Trophoblast cell (in vitro differentiated cells and primary cell): Measurements from ENCODE around the gene PRKAA2.

Source experiments
- DNase-seq, 2 donors: peaks; one replicate each; pipeline ENCODE4 v3.0.0-alpha.2; 2016
- H2AFZ ChIP-seq: 2 replicates; pipeline ENCODE4 v1.6.1; 2013; ENCODE audit warnings: low read length, moderate library complexity, mild to moderate bottlenecking; ENCODE audit not compliant: insufficient read depth, poor library complexity
- H2AK5ac ChIP-seq: 2 replicates; pipeline ENCODE4 v1.6.1; 2013; ENCODE audit warnings: mild to moderate bottlenecking, low read length
- H2BK120ac ChIP-seq: 2 replicates; pipeline ENCODE4 v1.6.1; 2013; ENCODE audit warnings: low read length, mild to moderate bottlenecking, moderate library complexity; ENCODE audit not compliant: insufficient read depth, poor library complexity
- H2BK12ac ChIP-seq: 2 replicates; pipeline ENCODE4 v1.6.1; 2013; ENCODE audit warnings: mild to moderate bottlenecking, low read length, moderate library complexity
- H2BK5ac ChIP-seq: 2 replicates; pipeline ENCODE4 v1.6.1; 2013; ENCODE audit warnings: low read length, low read depth, moderate library complexity, mild to moderate bottlenecking; ENCODE audit not compliant: poor library complexity
- H3K14ac ChIP-seq: 2 replicates; pipeline ENCODE4 v1.6.1; 2013; ENCODE audit warnings: mild to moderate bottlenecking, low read length
- H3K18ac ChIP-seq: 2 replicates; pipeline ENCODE4 v1.6.1; 2013; ENCODE audit warnings: mild to moderate bottlenecking, low read length
- H3K23ac ChIP-seq: 2 replicates; pipeline ENCODE4 v1.6.1; 2013; ENCODE audit warnings: low read length
- H3K27ac ChIP-seq: 2 replicates; pipeline ENCODE4 v1.5.1; 2013; ENCODE audit warnings: low read depth, mild to moderate bottlenecking, inconsistent platforms, low read length, moderate library complexity
- H3K27me3 ChIP-seq: 2 replicates; pipeline ENCODE4 v1.6.1; 2013; ENCODE audit warnings: inconsistent platforms, mild to moderate bottlenecking, low read length, moderate library complexity; ENCODE audit not compliant: insufficient read depth
- H3K36me3 ChIP-seq, 2 experiments: 1 replicate in 1 of 2; 2 replicates in 1 of 2; pipeline ENCODE4 v1.6.1; 2013; ENCODE audit warnings: low read length in 2 of 2, mild to moderate bottlenecking in 2 of 2, moderate library complexity in 1 of 2; ENCODE audit not compliant: insufficient read depth in 2 of 2, control insufficient read depth in 1 of 2
- H3K4ac ChIP-seq: 2 replicates; pipeline ENCODE4 v1.6.1; 2013; ENCODE audit warnings: low read depth, mild to moderate bottlenecking, low read length, moderate library complexity
- H3K4me1 ChIP-seq, 2 experiments: 1 replicate in 1 of 2; 2 replicates in 1 of 2; pipeline ENCODE4 v1.6.1; 2013; ENCODE audit warnings: low read length in 2 of 2, mild to moderate bottlenecking in 2 of 2, moderate library complexity in 1 of 2; ENCODE audit not compliant: insufficient read depth in 2 of 2, control insufficient read depth in 1 of 2
- H3K4me2 ChIP-seq: 2 replicates; pipeline ENCODE4 v1.6.1; 2013; ENCODE audit warnings: inconsistent platforms, mild to moderate bottlenecking, low read length, moderate library complexity
- H3K4me3 ChIP-seq: 2 replicates; pipeline ENCODE4 v1.5.1; 2013; ENCODE audit warnings: mild to moderate bottlenecking, low read depth, low read length, inconsistent platforms
- H3K79me1 ChIP-seq: one replicate; pipeline ENCODE4 v1.6.1; 2013; ENCODE audit warnings: low read length
- H3K79me2 ChIP-seq: 2 replicates; pipeline ENCODE4 v1.6.1; 2013; ENCODE audit warnings: low read length, mild to moderate bottlenecking; ENCODE audit not compliant: control insufficient read depth, insufficient read depth, poor library complexity
- H3K9ac ChIP-seq: 2 replicates; pipeline ENCODE4 v1.6.1; 2013; ENCODE audit warnings: mild to moderate bottlenecking, low read length
- H3K9me3 ChIP-seq: 2 replicates; pipeline ENCODE4 v1.6.1; 2013; ENCODE audit warnings: low read depth, mild to moderate bottlenecking, control low read depth, inconsistent platforms, low read length; ENCODE audit not compliant: insufficient read depth
- H4K12ac ChIP-seq: 2 replicates; pipeline ENCODE4 v1.6.1; 2013; ENCODE audit warnings: low read depth, mild to moderate bottlenecking, low read length, moderate library complexity
- H4K8ac ChIP-seq: 2 replicates; pipeline ENCODE4 v1.6.1; 2013; ENCODE audit warnings: low read depth, mild to moderate bottlenecking, low read length, moderate library complexity
- H4K91ac ChIP-seq: one replicate; pipeline ENCODE4 v1.6.1; 2013; ENCODE audit warnings: low read depth, mild to moderate bottlenecking, low read length, moderate library complexity
- WGBS: extraction: QIAGEN DNeasy Blood & Tissue Kit; methylation state at CpG from one replicate; pipeline ENCODE4 v1.1.7; 2013; ENCODE audit warnings: missing lambda C conversion rate; ENCODE audit not compliant: insufficient read length, insufficient coverage; ENCODE audit errors: extremely low coverage; 5-methylcytosine and 5-hydroxymethylcytosine counted together

Gene PRKAA2

DNA sequence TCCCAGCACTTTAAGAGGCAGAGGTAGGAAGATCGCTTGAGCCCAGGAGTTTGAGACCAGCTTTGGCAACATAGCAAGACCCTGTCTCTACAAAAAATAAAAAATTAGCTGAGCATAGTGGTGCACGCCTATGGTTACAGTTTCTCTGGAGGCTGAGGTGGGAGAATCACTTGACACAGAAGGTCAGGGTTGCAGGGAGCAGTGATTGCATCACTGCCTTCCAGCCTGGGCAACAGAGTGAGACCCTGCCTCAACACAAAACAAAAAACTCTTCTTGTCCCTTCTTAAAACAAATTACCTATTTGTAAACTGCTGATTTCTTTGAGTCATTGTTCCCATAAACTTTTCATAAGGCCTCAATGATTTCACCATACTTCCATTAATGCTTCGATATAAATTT is 18.7 kb downstream of the PRKAA2 start:
- Histone ChIP-seq H3K36me3 (no peaks in the 10 kb centered on the region), H3K79me1 (no peaks in the 10 kb centered on the region), H3K27me3 (no peaks in the 10 kb centered on the region), H2AFZ (no peak overlapping the region), H4K12ac (no peak overlapping the region), H2BK5ac (no peak overlapping the region), H2AK5ac (no peak overlapping the region), H3K79me2 (no peaks in the 10 kb centered on the region), H3K4me1 (no peaks in the 10 kb centered on the region), H4K8ac (no peak overlapping the region), H3K9ac (no peak overlapping the region), H3K4ac (no peak overlapping the region), H3K18ac (no peak overlapping the region), H2BK120ac (no peak overlapping the region), H3K14ac (no peak overlapping the region), H3K4me3 (no peak overlapping the region), H4K91ac (no peak overlapping the region), H3K27ac (no peak overlapping the region), H2BK12ac (no peak overlapping the region), H3K4me2 (no peak overlapping the region), H3K23ac (no peak overlapping the region), H3K9me3 (no peaks in the 10 kb centered on the region)
- no CpG with 5 or more reads among the region's 3 CpGs for WGBS
- DNase-seq = no peak

GRCh38 chr1:56665384-56665783 is 20.3 kb downstream of the PRKAA2 start:
- H3K18ac ChIP-seq = no peak overlapping the region
- no peak for DNase-seq
- no peak overlapping the region for H2AFZ ChIP-seq
- H3K4me1 ChIP-seq = no peaks in the 10 kb centered on the region
- H3K4me2 ChIP-seq = no peak overlapping the region
- no peak overlapping the region for H2AK5ac ChIP-seq
- no peaks in the 10 kb centered on the region for H3K79me2 ChIP-seq
- no peaks in the 10 kb centered on the region for H3K79me1 ChIP-seq
- no CpG with 5 or more reads among the region's 1 CpG for WGBS
- H3K36me3 ChIP-seq = no peaks in the 10 kb centered on the region
- H3K4me3 ChIP-seq = no peak overlapping the region
- no peak overlapping the region for H3K4ac ChIP-seq
- no peak overlapping the region for H3K9ac ChIP-seq
- H2BK12ac ChIP-seq = no peak overlapping the region
- no peak overlapping the region for H3K27ac ChIP-seq
- H2BK120ac ChIP-seq = no peak overlapping the region
- H3K23ac ChIP-seq = no peak overlapping the region
- H4K91ac ChIP-seq = no peak overlapping the region
- no peak overlapping the region for H4K12ac ChIP-seq
- H2BK5ac ChIP-seq = no peak overlapping the region
- no peak overlapping the region for H4K8ac ChIP-seq
- H3K14ac ChIP-seq = no peak overlapping the region
- no peaks in the 10 kb centered on the region for H3K9me3 ChIP-seq
- no peaks in the 10 kb centered on the region for H3K27me3 ChIP-seq

DNA sequence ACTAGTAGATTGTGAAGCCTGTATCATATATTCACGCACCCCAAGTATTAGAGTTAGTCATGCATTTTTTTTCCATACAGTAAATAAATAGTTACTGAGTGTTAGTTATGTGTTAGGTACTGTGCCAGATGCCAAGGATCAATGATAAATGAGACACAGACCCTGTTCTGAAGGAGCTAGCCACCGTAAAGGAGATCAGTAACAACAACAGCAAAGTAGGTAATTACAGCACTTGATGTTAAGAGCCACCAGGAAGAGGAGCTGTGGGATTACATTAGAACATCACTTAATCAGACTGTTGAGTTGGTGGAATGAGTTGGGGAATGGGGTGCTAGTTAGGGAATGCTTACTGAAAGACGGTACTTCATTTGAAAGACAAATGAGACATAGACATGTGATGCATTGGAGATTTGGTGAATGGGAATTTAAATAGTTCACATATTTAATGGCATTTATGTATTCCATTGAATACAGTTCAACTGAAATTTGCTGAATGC is 21.0 kb downstream of the PRKAA2 start:
- no peak overlapping the region for H2BK120ac ChIP-seq
- H3K4me1 ChIP-seq = no peaks in the 10 kb centered on the region
- no peaks in the 10 kb centered on the region for H3K79me2 ChIP-seq
- no CpG with 5 or more reads among the region's 3 CpGs for WGBS
- no peak overlapping the region for H2AFZ ChIP-seq
- no peak overlapping the region for H3K14ac ChIP-seq
- no peak overlapping the region for H2AK5ac ChIP-seq
- H3K36me3 ChIP-seq = no peaks in the 10 kb centered on the region
- H3K9me3 ChIP-seq = no peaks in the 10 kb centered on the region
- H3K27me3 ChIP-seq = no peaks in the 10 kb centered on the region
- no peak overlapping the region for H4K8ac ChIP-seq
- H3K79me1 ChIP-seq = no peaks in the 10 kb centered on the region
- no peak overlapping the region for H2BK5ac ChIP-seq
- no peak overlapping the region for H4K12ac ChIP-seq
- no peak overlapping the region for H3K4me3 ChIP-seq
- no peak overlapping the region for H3K18ac ChIP-seq
- H4K91ac ChIP-seq = no peak overlapping the region
- no peak overlapping the region for H3K27ac ChIP-seq
- H3K9ac ChIP-seq = no peak overlapping the region
- H2BK12ac ChIP-seq = no peak overlapping the region
- H3K4ac ChIP-seq = no peak overlapping the region
- H3K23ac ChIP-seq = no peak overlapping the region
- H3K4me2 ChIP-seq = no peak overlapping the region
- no peak for DNase-seq

DNA sequence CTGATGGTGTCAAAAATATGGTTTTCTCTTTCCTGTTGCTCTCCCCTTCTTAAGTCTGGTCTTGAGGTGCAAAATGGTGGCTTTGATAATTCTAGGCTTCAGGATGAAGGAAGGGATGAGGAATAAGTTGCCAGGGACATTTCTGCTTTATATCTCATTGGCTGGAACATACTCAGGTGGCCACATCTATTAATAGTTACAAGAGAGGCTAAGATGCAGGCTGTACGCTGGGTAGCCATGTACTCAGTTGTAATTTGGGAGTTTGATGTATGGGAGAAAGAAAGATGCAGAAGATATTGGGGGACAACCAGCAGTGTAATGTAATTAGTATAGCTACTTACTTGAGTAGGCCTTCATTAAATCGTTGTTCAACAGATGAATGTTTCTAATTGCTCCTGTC is 25.2 kb downstream of the PRKAA2 start:
- Histone ChIP-seq H3K9ac (no peak overlapping the region), H3K9me3 (no peaks in the 10 kb centered on the region), H3K27ac (no peak overlapping the region), H2BK5ac (no peak overlapping the region), H2BK12ac (no peak overlapping the region), H3K4me3 (no peak overlapping the region), H4K12ac (no peak overlapping the region), H3K27me3 (no peaks in the 10 kb centered on the region), H4K91ac (no peak overlapping the region), H2AFZ (no peak overlapping the region), H3K79me1 (no peaks in the 10 kb centered on the region), H2BK120ac (no peak overlapping the region), H3K79me2 (no peaks in the 10 kb centered on the region), H3K4me1 (no peaks in the 10 kb centered on the region), H3K4ac (no peak overlapping the region), H3K4me2 (no peak overlapping the region), H3K18ac (no peak overlapping the region), H3K36me3 (no peaks in the 10 kb centered on the region), H3K14ac (no peak overlapping the region), H4K8ac (no peak overlapping the region), H2AK5ac (no peak overlapping the region), H3K23ac (no peak overlapping the region)
- no peak for DNase-seq
- WGBS = no CpG with 5 or more reads among the region's 2 CpGs
